Vagina (tissue), 2 donors: Measurements from ENCODE around the gene SCYL1.

Experiments
- POLR2A ChIP-seq, 2 donors: fragments of 450-650 bp; IDR thresholded peaks; one replicate each; pipeline ENCODE4 v1.6.1; 2017; ENCODE audit warnings: antibody characterized with exemption in 2 of 2, mild to moderate bottlenecking in 2 of 2, moderate library complexity in 2 of 2
- TF ChIP-seq, protein P1 (sequence below), 3 experiments: fragments of 450-650 bp in 2 of 3; fragments of 200-600 bp in 1 of 3; sonication (generic) in 1 of 3; IDR thresholded peaks; one replicate each; pipeline ENCODE4 v1.5.1; 2017 to 2019; ENCODE audit warnings: antibody characterized with exemption in 3 of 3, mild to moderate bottlenecking in 2 of 3, moderate library complexity in 2 of 3

DNA sequence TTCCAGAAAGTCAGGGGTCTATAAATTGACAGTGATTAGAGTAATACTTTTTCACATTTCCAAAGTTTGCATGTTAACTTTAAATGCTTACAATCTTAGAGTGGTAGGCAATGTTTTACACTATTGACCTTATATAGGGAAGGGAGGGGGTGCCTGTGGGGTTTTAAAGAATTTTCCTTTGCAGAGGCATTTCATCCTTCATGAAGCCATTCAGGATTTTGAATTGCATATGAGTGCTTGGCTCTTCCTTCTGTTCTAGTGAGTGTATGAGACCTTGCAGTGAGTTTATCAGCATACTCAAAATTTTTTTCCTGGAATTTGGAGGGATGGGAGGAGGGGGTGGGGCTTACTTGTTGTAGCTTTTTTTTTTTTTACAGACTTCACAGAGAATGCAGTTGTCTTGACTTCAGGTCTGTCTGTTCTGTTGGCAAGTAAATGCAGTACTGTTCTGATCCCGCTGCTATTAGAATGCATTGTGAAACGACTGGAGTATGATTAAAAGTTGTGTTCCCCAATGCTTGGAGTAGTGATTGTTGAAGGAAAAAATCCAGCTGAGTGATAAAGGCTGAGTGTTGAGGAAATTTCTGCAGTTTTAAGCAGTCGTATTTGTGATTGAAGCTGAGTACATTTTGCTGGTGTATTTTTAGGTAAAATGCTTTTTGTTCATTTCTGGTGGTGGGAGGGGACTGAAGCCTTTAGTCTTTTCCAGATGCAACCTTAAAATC, 20.8 kb upstream of the SCYL1 start:
- TF ChIP-seq, protein P1, sequence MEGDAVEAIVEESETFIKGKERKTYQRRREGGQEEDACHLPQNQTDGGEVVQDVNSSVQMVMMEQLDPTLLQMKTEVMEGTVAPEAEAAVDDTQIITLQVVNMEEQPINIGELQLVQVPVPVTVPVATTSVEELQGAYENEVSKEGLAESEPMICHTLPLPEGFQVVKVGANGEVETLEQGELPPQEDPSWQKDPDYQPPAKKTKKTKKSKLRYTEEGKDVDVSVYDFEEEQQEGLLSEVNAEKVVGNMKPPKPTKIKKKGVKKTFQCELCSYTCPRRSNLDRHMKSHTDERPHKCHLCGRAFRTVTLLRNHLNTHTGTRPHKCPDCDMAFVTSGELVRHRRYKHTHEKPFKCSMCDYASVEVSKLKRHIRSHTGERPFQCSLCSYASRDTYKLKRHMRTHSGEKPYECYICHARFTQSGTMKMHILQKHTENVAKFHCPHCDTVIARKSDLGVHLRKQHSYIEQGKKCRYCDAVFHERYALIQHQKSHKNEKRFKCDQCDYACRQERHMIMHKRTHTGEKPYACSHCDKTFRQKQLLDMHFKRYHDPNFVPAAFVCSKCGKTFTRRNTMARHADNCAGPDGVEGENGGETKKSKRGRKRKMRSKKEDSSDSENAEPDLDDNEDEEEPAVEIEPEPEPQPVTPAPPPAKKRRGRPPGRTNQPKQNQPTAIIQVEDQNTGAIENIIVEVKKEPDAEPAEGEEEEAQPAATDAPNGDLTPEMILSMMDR (IDR thresholded peaks at IDR 0.05): no peak
- no peak for TF ChIP-seq POLR2A (IDR thresholded peaks at IDR 0.05)
